Measurements from ENCODE around the gene EYA3.

DNA sequence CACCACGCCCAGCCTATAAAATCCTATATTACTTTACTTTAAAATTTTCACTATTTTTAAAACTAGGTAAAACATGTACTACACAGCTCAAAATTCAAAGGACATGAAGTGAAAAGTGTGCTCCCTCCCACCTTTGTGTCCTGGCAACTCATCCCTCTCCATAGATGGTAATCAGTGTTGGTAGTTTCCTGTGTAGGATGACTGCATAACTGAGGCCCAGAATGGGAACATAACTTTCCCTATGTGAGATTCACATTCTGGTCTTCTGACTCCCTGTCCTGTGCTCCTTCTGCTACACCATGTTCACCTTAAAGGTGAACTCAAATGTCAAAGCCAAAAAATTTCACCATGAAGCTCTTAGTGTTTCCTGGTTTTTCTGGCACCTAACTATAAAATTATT, 89.4 kb downstream of the EYA3 start:
- TF ChIP-seq POLR2A (IDR thresholded peaks at IDR 0.05; ENCODE audit: extremely low read depth, insufficient read length), result no peak
- TF ChIP-seq, protein P1, sequence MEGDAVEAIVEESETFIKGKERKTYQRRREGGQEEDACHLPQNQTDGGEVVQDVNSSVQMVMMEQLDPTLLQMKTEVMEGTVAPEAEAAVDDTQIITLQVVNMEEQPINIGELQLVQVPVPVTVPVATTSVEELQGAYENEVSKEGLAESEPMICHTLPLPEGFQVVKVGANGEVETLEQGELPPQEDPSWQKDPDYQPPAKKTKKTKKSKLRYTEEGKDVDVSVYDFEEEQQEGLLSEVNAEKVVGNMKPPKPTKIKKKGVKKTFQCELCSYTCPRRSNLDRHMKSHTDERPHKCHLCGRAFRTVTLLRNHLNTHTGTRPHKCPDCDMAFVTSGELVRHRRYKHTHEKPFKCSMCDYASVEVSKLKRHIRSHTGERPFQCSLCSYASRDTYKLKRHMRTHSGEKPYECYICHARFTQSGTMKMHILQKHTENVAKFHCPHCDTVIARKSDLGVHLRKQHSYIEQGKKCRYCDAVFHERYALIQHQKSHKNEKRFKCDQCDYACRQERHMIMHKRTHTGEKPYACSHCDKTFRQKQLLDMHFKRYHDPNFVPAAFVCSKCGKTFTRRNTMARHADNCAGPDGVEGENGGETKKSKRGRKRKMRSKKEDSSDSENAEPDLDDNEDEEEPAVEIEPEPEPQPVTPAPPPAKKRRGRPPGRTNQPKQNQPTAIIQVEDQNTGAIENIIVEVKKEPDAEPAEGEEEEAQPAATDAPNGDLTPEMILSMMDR (IDR thresholded peaks at IDR 0.05; ENCODE audit: low read depth, low read length), result no peak
- TF ChIP-seq MYC (IDR thresholded peaks at IDR 0.05; ENCODE audit: low read depth, low read length), result no peak
